Subcutaneous preadipocyte (primary cell): ENCODE data around the gene CREBZF. TPM values are rescaled to one million over a fixed set of nuclear protein-coding genes. Genes with fewer than 3 reads are reported as not detected.

ENCODE experiments used
- total RNA-seq: library from RNA; depleted of rRNA; stranded (reverse); fragments of >200 nt; gene quantifications from 2 replicates; pipeline ENCODE4 v1.2.3, GENCODE V29; 2012

Gene CREBZF, protein sequence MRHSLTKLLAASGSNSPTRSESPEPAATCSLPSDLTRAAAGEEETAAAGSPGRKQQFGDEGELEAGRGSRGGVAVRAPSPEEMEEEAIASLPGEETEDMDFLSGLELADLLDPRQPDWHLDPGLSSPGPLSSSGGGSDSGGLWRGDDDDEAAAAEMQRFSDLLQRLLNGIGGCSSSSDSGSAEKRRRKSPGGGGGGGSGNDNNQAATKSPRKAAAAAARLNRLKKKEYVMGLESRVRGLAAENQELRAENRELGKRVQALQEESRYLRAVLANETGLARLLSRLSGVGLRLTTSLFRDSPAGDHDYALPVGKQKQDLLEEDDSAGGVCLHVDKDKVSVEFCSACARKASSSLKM
- total RNA-seq, result 29.0 and 39.7 TPM in 2 replicates

DNA sequence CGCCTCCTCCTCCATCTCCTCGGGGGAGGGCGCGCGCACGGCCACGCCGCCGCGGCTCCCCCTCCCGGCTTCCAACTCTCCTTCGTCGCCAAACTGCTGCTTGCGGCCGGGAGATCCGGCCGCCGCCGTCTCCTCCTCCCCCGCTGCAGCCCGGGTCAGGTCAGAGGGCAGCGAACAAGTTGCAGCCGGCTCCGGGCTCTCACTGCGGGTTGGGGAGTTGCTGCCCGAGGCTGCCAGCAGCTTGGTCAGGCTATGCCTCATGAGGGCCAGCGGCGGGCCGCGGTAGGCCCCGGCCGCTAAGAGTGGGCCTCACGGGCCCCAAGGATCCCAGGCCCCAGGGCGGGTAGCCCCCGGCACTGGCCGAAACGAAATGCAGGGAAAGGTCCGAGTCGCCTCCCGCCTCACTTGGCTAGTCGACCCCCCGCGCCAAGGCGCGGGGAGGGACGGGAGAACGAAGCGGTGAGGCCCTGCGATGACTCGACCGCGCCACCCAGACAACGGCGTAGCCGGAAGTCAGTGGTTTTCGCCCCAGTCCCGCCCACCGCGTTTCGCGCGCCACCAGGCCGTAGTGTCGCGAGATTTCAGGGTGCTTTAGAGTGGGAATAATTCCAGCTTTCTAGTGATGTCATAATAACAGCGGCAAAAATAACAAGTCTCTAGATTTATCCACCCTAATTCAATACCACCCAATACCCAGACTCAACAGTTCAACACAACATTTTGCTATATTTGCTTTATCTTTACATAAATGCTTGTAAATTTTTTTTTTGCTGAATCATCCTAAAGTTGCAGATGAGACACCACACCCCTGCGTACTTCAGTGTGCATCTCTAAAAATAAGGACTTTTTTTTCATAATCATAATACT, at the start of gene CREBZF:
Gene CREBZF (minus strand): TSS at position 515 of the 867 bp plus-strand sequence. CDS start 254 bp downstream, at position 261.

DNA sequence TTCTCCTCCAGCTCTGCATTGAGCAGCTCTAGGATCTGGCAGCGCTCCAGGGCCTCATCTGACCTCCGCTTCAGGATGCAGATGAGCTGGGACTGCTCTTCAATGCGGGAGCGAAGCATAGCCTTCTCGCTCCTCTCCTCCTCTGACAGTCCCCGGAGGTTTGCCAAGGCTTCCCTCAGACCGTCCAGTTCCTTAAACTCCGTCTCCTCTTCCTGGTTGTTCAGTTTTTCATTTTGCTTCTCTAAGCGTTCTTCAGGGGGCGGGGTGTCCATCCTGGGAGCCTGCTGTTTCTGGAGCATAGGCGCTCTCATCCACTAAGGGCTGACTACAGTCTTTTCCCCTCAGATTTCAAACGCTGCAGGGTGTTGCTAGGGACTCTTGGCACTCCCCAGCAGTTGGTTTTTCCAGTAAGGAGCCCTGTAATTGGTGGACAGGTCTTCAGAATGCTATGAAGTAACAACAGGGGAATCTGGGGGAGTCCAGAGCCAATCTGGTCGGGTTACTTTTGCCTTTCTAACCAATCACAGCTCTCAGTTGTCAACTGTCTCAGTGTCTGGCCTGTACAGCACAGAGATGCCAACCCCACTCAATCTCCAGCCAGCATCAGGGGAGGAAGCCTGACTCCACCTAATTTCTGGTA, 21.0 kb upstream of the CREBZF start, which contains the start of gene CCDC89:
Gene CCDC89 (minus strand): TSS at position 376 of the 640 bp plus-strand sequence. CDS start 65 bp downstream, at position 311.

DNA sequence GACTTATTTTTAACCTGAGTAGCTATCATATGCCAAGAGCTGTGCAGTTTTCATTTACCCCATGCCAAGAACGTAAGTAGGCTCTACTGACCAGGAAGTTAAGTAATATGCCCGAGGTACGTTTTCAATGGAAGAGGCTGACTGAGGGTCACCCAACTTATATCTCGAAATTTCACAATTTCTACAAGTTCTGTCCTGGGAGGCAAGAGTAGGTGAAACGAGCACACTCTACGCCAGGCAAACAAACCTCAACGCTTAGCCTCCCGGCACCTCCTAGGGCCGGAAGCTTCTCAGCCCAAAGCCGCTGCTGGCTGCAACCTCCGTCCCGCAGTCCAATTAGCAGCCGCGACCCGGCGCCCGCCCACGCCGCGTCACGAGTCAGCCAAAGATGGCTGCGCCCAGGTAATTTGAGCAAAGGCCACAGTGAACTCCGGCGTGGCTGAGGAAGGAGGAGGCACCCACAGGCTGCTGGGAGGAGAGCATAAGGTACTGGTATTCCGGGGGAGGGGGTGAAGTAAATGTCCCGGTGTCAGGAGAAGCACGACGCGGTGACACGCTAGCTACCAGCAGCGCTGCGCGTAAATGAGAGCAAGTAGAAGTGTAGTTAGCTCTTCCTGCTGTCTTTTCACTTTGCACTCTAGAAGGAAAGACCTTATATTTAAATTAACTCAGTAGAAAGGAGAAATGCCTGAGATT, 17.2 kb downstream of the CREBZF start, which contains the start of gene TMEM126A:
Gene TMEM126A (plus strand): TSS at position 364 of the 696 bp plus-strand sequence. CDS start 2,289 bp downstream, outside the sequence.

DNA sequence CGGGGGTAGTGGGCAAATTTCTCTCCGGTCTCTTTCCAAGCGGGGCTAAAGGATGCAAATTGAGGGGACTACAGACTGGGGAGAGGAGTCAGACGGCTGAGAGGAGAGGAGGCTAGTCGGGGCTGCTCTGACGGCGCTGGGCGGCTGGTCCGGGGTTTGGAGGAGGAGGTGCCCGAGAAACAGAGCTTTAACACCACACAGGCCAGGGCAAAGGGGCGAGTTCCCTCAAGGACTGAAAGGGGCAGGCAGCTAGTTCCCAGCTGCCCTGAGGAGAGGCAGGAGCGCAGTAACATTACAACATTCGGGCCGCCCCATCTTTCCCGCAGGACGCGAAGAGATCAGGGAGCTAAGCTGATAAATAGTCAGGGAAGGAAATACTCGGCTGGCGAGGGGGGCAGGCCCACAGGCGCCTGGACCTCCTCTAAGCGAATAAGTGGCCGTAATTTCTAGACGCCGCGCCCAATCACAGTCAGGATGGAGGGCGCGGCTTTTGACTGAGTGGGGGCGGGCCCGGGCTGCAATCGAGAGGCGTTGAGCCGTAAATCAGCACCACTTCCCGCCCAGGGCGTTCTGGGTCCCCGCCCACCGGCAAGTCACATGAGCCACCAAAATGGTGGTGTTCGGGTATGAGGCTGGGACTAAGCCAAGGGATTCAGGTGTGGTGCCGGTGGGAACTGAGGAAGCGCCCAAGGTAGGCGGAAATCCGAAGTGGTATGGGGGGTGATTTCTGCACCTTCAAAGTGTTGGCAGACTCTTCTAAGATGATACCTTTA, 36.7 kb downstream of the CREBZF start, which contains the start of gene TMEM126B:
Gene TMEM126B (plus strand): TSS at position 596 of the 773 bp plus-strand sequence. CDS start 15 bp downstream, at position 611.

DNA sequence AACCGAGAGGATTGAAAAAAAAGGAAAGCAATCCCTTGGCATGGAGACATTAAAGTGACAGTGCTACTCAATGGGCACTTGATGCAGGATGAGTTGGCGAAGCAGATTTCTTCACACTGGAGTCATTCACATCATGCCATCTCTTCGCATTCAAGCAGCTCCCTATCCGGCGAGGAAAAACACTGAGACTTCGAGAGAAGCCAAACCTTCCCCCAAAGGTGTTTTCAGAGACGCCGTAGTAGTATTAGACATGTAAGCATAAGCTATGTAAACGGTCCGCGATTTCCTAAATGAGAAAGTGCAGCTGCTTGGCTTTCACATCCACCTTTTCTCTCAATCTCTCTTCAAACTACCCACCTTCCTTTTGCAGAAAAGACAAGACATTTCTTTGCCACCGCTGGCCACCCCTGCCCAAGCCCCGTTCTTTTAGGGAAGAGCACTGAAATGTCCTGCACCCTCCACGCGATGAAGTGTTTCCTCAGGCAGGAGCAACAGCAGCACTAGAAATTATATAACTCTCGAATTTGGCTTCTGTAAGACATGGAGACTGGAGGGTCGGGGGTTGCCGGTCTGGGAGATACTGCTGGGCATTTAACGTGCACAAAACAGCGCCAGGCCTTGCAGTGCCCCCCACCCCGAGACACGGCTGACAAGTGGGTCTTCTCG, 37.5 kb downstream of the CREBZF start, which contains the start of gene DLG2:
Gene DLG2 (minus strand): TSS at position 13 of the 666 bp plus-strand sequence.

Other genes with a start within 250 kb of the CREBZF start
- 0.98 and 1.5 TPM in 2 replicates for gene DLG2, start 37.8 kb downstream of the CREBZF start, total RNA-seq
- 48.5 and 57.0 TPM in 2 replicates for gene TMEM126B, start 36.5 kb downstream of the CREBZF start, total RNA-seq
- 37.1 and 38.9 TPM in 2 replicates for gene TMEM126A, start 17.2 kb downstream of the CREBZF start, total RNA-seq
- gene CCDC89, start 21.1 kb upstream of the CREBZF start, total RNA-seq, result 4.3 and 4.8 TPM in 2 replicates
- gene SYTL2, start 146.0 kb upstream of the CREBZF start, total RNA-seq, result 4.1 and 8.1 TPM in 2 replicates
- gene CCDC83, start 190.3 kb upstream of the CREBZF start, total RNA-seq, result not detected in 2 replicates